ENCODE data around the gene CD4.
A peak's percentile ranks its signal among the peaks of the same experiment; 100 is the strongest.
"Not testable (repeated sequence)": the region's sequence is repeated elsewhere in the genome, so short reads cannot be mapped to it uniquely, and the experiment has no call there.

Gene CD4

DNA sequence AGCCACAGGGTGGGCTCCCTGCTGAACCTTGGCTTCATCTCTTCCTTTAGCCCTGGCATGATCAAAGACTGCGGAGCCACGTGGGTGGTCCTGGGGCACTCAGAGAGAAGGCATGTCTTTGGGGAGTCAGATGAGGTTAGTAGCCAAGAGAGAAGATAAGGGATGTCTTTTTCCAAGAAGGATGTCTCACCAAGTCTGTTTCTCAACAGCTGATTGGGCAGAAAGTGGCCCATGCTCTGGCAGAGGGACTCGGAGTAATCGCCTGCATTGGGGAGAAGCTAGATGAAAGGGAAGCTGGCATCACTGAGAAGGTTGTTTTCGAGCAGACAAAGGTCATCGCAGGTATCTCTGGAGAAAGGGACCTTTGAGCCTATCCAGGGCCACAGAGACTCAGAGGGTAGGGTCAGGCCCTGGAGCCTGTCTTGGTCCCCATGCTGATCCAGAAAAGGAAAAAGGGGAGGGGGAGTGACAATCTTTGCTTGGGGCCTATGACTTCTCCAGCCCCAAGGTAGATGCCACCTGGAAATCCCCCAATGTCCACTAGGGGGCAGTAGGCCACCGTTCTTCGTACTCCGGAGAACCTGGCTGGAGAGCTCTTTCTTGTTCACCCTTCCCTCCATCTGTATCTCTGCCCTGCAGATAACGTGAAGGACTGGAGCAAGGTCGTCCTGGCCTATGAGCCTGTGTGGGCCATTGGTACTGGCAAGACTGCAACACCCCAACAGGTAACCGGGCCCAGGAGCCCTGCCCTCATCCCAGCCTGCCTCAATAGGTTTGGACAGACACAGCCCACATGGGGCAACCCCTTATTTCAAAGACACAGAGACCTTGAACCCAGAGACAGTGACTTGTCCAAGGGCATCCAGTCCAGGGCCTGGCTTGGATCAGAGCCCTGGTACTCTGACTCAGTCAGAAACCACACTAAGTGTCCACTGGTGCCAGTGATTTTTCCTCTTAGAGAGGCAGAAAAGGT, 80.0 kb downstream of the CD4 start:
- peak; percentile 87 to 90 for DNase-seq

DNA sequence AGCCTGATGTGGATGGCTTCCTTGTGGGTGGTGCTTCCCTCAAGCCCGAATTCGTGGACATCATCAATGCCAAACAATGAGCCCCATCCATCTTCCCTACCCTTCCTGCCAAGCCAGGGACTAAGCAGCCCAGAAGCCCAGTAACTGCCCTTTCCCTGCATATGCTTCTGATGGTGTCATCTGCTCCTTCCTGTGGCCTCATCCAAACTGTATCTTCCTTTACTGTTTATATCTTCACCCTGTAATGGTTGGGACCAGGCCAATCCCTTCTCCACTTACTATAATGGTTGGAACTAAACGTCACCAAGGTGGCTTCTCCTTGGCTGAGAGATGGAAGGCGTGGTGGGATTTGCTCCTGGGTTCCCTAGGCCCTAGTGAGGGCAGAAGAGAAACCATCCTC, 81.0 kb downstream of the CD4 start:
- DNase-seq = not testable (repeated sequence)
